DMS114 treated with DMSO at 0.1 percent for 48 hours (cell line): Measurements from ENCODE around the gene FLT4.
A peak's percentile ranks its signal among the peaks of the same experiment; 100 is the strongest.

ENCODE experiments used
- DNase-seq: peaks from one replicate; lab custom pipeline; 2025; ENCODE audit not compliant: unreplicated experiment; lab: John Stamatoyannopoulos, UW

FLT4 gene

DNA sequence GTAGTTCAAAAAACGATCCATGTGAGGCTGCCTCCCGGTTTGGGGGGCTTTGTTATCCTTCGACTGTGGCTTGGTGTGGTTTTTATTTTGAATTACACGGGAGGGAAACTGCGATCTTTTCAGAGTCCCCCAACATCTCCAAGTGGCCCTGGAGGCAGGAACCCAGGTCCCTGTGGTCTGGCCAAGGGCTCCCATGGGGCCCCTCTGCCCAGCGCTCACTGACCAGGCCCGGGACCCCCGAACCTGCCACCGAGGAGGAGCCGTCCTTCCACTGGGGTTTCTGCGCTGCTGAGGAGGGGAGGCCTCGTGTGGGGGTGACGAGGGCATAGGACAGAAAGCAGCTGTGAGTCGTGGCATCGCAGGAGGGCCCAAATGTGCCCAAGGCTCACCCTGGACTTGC lies 40.0 kb downstream of the FLT4 start:
- no peak for DNase-seq

DNA sequence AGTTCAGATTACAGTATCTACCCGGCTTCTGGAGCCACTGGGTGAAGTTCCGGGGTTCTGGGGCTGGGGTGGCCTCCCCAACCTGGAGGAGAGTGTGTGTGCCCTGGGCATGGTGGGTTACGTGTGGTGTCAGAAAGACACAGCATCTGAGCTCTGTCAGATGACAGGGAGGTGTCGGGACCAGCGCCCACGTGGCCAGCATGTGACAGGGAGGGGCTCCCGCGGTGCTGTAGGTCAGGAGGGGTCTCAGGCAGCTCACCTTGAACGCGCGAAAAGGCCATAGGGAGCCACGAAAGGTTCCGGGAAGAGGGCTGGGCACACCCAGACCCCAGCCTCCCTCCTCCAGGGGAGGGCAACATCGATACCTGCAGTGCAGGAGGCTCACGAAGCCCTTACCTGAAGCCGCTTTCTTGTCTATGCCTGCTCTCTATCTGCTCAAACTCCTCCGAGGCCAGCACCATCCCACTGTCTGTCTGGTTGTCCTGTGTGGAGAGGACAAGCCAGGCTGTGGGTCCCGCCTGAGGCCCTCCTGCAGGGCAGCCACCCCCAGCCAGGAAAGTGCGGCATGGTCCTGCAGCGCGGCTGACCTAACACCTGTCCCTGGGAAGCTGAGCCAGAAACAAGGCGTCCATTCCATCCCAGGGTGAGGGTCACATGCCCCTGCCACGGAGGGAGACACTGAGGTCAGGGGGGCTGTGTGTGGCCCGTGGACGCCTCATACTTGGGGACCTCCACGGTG lies 40.7 kb downstream of the FLT4 start:
- DNase-seq = no peak

- no peak for DNase-seq
These were observed 41.4 kb downstream of the FLT4 start for GRCh38 chr5:180607861-180608571.

DNA sequence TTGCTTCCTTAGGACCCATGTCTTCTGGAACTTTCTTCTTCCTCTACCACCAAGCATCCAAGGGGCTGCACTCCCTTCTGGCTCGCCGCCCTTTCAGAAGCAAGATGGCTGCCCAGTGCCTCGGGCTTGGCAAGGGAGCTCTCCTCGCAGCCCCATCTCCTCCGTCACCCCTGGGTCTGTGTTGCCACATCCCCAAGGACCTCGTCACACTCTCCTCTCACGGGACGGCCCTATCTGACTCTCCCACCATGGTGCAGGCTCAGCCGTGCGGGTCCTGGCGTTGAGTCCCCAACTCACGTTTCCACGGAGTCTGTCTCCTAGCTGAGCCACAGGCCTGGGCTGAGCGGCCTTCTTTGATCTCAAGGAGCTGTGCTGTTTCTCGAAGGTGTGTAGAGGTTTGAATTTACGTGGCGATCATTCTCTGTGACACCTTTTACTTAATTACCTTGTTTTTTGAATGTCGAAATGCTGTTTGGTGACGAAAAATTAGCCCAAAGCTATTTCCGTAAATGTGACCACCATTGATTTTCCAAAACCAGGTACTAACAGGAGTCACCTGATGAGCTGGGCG lies 43.1 kb downstream of the FLT4 start:
- no peak for DNase-seq

DNA sequence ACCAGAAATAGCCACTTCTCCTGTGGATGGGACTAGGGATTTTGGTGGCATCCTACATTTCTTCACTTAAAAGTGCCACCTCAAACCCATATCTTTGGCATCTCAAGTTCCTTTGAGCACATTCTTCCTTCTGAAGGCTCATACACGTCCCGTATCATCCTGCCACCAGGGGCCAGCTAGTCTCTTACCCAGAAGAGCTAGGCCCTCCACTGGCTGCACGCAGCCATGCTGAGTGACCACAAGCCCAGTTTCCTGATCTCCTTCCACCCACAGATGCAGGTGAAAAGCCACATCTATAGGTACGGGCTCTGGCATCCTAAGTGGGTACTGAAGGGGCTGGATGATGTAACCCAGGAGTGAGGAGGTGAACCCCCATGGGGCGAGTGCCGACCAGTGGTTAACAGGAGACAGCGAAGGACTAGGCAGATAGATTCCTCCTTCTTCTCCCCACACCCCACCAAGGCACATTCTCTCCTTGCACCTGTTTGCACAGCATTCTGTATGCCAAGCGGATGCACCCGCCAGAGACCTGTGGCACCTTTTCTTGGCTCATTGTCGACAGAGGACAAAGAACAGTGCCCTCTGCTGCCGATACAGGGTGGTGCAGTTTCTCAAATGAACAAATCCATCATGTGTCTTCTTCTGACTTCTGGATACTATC lies 43.7 kb downstream of the FLT4 start:
- DNase-seq = peak; percentile 19

DNA sequence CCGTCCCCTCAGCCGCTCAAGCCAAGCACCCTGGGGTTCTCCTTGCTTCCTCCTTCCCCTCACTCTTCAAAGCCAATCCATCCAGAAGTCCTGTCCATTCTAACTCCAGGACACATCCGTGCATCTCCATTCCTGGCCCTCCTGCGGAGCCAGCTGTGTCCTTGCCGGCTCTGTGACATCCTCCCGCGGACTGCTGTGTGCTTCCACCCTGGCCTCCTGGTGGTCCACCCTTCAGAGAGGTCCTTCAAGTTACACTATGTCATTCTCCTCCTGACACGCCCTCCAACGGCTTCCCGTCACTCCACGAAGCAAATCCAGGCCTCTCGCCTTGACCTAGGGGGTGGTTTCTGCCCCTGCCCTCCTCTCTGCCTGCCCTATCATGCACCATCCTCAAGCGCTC lies 45.1 kb downstream of the FLT4 start:
- no peak for DNase-seq

DNA sequence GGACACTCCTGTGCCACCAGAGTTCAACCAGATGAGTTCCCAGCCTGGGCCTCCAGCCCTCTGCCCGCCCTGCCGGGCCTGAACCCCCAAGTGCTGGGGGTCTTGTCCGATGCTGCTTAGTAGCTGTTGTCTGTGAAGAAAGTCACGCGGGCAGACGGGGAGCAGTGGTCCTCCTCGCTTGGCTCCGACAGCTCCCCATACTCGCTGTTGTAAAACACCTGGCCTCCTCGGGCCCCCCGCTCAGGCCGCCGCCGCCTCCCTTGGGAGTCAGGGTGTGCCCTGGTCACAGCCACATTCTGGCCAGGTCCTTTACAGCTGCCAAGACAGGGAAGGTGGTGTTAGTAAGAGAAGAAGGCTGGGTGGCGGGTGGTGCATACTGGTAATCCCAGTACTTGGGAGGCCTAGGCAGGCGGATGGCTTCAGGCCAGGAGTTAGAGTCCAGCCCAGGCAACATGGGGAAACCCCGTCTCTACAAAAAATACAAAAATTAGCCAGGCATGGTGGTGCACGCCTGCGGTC lies 46.3 kb downstream of the FLT4 start:
- no peak for DNase-seq

- DNase-seq = no peak
These were observed 46.8 kb downstream of the FLT4 start for GRCh38 chr5:180602481-180603075.

DNA sequence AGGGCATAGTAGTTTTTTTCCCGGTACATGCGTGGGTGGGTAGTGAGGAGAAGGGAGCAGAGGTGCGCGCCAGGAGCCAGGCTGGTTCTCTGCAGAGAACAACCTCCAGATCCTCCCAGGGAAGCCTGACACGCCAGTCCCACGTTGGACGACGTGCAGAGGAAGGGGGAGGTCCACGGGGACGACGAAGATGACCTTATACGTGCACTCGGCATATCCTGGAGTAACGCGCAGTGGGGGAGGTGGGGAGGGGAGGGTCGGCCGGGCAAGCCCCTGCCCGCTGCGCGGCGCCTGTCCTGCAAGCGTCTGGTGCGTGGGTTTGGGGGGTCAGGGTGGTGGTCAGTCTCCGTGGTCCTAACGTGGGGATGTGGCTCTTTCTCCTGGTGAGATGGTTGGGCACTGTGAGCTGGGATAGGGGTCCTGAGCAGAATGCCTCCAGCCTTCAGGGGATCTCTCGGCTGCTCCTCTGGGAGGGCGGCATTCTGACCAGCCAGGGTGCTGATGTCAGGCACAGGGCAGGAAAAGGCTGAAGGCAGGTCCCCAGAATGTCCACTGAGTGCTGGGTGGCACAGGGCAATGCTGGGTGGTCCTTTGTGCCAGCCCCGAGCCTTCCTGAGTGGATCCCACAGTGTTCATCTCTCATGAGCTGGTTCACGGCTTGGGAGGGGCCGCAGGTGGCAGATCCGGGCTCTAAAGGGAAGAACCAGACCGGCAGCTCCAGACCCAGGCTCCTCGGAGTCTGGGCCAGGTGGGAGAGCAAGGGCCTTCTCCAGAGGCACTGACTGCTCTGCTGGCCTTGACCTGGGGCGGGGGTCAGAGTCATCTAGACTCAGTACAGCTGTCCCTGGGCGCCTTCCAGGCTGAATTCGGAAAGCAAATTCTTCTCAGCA lies 47.6 kb downstream of the FLT4 start:
- no peak for DNase-seq

GRCh38 chr5:180600554-180601041 lies 48.8 kb downstream of the FLT4 start:
- no peak for DNase-seq

DNA sequence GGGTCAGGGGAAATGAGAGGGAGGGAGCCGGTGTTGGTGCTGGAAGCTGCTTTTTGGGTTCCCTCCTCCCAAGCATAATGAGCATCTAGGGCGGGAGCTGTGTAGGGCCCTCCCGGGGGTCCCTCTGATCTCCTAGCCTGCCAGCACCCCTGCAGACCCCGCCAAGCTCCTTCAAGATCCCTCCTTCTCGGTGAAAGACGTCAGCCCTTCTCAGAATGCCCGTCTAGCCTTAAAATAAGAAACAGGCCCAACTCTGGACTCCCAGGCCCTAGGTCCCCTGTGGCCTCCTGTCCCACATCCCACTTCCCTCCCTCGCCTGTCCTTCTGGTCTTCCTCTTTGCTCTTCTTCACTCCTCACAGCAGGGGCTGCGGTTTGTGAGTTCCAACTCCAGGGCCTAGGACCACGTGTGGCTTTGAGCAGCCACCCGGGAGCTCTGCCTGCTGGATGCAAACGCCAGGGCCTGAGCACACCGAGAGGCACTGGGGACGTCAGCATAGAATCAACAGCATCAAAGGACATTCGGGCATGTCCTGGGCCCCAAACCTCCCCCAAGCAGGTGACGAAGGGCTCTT lies 49.3 kb downstream of the FLT4 start:
- no peak for DNase-seq

- DNase-seq = no peak
These were observed 49.8 kb downstream of the FLT4 start for GRCh38 chr5:180599590-180599914.

DNA sequence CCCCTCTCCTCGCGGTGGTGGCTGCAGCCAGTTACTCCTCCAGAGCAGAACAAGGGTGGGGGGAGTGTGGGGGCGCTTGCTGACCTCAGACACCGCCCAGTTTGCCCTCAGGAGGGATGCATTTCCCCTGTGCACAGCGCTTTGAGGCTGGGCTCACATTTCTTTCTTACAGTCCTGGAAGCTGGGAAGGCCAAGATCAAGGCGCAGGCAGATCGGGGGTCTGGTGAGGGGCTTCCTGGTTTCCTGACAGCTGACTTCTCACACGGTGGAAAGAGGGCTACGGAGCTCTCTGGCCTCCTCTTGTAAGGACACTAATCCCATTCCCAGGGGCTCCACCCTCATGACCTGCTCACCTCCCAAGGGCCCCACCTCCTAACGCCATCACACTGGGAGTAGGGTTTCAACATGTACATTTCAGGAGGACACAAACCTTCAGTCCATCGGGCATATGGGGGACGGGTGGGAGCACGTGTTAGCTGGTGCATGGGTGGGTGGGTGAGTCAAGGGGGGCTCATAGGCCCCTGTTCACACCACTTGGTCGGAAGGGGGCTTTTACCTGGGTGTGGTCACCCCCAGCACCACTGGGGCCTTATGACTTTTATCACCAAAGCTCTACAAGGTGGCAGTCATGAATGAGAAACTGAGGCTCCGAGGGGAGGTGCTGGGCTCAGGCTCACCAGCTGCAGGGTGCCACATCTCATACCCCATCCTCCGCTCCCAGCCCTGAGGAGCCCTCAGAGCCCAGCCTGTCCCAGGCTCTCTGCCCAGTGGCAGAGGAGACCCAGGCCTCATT lies 50.4 kb downstream of the FLT4 start:
- DNase-seq = no peak

- no peak for DNase-seq
These were observed 51.1 kb downstream of the FLT4 start for GRCh38 chr5:180598316-180598701.

DNA sequence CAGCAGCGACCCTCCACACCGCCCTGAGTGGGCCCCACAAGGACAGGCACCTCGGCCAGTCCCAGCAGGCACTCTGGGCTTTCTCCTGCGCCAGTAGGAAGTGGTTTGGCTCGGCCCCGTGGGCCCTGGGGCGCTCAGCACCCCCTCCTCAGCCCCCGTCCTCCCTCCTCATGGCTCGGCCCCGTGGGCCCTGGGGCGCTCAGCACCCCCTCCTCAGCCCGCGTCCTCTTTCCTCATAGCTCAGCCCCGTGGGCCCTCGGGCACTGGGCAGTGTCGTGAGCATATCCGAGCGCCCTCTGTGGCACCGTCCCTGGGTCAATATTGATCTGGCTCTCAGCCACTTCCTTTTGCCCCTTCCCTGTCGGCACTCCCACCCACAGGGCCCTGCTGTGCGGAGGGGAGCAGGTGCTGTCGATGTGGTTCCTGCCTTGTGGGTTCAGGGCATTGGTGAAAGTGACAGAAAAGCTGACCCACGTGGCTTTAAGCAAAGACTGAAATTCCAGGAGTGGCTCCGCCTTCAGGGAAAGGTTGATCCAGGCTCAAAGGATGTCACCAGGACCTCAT lies 52.6 kb downstream of the FLT4 start:
- no peak for DNase-seq

DNA sequence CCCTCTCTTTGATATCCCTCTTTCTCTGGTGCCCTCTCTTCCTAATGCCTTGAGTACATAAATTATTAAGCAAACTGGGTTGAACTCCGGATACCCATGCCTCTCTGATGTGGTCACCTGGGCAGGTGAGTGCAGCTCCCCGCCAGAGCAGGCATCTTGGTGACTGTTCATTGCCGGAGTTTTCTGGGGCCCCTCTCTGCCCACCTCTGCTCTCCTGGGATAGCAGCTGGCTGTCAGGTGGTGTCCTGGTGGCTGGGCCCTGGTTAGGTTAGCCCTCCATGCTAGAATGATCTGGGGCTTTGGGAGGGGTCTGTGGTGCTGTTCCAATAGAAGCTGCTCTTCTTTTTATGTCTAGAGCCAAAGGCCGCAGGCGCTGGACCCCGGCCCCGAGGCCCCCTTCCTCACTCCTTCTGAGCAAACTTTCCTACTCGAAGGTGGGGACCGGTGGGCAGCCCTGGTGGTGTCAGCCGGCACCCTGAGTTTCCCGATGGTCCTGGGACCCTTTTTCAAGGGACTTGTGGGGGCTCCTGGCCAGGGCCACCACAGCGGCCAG lies 53.2 kb downstream of the FLT4 start:
- no peak for DNase-seq

DNA sequence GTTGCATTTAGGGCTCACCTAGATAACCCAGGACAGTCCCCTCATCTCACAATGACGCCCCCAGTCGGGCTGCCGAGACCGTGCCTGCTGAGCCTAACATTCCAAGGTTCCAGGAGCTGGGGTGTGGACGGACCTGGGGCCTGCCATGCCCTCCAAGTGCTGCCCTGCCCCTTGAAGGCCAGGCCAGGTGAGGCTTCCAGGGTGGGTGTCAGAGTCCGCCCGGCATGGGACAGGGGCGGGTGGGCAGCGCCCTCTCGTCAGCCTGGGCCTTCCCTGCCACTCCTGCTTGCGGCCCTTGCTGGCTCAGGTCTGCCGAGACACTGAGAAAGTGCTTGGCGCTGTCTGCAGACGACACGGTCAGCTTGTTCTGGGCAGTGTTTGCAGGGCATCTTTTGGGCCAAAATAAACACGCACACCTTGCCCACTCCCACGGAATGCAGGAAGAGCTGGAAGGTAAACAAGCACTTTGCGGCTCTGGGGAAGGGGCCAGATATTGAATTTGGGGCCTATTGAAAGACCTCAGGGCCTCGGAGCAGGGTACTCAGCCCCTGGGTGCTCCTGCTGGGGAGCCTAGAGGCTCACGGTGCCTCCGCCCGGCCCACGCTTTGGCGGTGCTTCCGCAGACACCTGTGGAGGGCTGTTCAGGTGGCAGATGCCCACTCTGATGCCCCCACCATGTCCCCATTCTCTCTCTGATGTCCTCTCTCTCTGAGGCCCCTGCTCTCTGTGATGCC lies 53.9 kb downstream of the FLT4 start:
- no peak for DNase-seq

DNA sequence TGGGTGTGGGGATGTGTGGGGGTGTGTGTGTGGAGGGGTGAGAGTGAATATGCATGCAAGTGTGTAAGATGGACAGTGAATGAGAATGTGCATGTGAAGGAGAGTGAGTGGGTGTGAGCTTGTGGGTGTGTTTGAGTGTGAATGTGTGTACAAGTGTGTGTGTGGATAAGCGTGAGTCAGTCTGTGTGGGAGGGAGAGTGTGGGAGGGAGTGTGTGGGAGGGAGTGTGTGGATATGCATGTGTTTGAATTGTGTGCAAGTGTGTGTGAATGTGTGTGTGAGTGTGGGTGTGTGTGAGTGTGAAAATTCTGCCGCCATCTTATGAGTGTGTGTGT lies 54.4 kb downstream of the FLT4 start:
- DNase-seq = no peak
